ENCODE data around the gene IMPA2.

The IMPA2 gene

DNA sequence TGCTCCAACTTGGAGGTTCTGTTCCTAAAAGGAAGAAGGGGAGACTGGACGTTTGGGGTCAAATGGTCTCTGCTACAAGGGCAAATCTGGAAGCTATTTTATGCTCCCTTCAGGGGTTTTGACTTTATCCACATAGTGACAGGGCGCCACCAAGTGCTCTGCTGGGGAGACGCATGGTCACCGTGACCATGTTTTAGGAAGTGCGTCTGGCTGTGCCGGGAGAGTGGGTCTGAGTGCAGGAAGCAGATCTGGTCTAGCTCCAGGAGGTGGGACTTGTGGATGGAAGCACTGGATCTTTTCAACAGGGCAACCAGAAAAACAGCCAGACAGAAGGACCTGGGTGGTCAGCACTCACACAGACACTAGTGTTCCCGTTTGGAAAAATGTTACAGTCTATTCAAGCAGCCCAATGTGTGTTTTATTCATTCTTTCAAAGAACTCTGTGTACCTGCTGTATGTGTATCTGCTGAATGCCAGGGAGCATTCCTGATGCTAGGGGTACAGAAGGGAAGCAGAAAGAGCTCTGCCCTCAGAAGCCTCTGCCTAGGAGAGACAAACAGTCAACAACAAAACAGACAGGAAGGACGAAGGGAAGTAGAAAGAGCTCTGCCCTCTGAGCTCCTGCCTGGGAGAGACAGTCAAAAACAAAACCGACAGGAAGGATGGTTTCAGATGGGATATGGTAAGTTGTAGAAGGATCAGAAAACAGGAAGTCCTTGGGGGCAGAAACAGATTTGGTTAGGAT is 14.3 kb downstream of the IMPA2 start:
- Histone ChIP-seq H3K4me3 (ENCODE audit: low read depth in 1 of 5, low read length in 5 of 5) (peak overlapping the region in 1 of 5 donors; percentile 7), H3K9ac (ENCODE audit: low read length in 5 of 5) (peak overlapping the region in 1 of 5 donors; percentile 6)

GRCh38 chr18:11996190-11996754 is 15.0 kb downstream of the IMPA2 start:
- Histone ChIP-seq H3K27me3 (ENCODE audit: control insufficient read depth in 5 of 5, insufficient read depth in 4 of 5, low read length in 5 of 5) (no peaks in the 10 kb centered on the region), H3K9ac (ENCODE audit: low read length in 5 of 5) (no peak overlapping the region), H3K9me3 (ENCODE audit: control insufficient read depth in 5 of 5, low read length in 5 of 5) (no peaks in the 10 kb centered on the region), H3K27ac (ENCODE audit: low read depth, low read length) (no peak overlapping the region), H3K4me3 (ENCODE audit: low read depth in 1 of 5, low read length in 5 of 5) (no peak overlapping the region), H3K4me1 (ENCODE audit: control insufficient read depth in 5 of 5, insufficient read depth in 5 of 5, low read length in 5 of 5) (peaks cover 3 to 46% (median 30%) of the 10 kb centered on the region in 5 donors), H3K36me3 (ENCODE audit: control insufficient read depth in 5 of 5, insufficient read depth in 5 of 5, low read length in 5 of 5) (peaks cover 2 to 10% (median 4%) of the 10 kb centered on the region in 5 donors)

More for the DNA sequence above, 14.3 kb downstream of the IMPA2 start:
- Histone ChIP-seq H3K27me3 (ENCODE audit: control insufficient read depth in 5 of 5, insufficient read depth in 4 of 5, low read length in 5 of 5) (no peaks in the 10 kb centered on the region), H3K36me3 (ENCODE audit: control insufficient read depth in 5 of 5, insufficient read depth in 5 of 5, low read length in 5 of 5) (peaks cover 0 to 8% (median 3%) of the 10 kb centered on the region in 5 donors), H3K4me1 (ENCODE audit: control insufficient read depth in 5 of 5, insufficient read depth in 5 of 5, low read length in 5 of 5) (peaks cover 3 to 48% (median 30%) of the 10 kb centered on the region in 5 donors), H3K27ac (ENCODE audit: low read depth, low read length) (no peak overlapping the region), H3K9me3 (ENCODE audit: control insufficient read depth in 5 of 5, low read length in 5 of 5) (no peaks in the 10 kb centered on the region)

DNA sequence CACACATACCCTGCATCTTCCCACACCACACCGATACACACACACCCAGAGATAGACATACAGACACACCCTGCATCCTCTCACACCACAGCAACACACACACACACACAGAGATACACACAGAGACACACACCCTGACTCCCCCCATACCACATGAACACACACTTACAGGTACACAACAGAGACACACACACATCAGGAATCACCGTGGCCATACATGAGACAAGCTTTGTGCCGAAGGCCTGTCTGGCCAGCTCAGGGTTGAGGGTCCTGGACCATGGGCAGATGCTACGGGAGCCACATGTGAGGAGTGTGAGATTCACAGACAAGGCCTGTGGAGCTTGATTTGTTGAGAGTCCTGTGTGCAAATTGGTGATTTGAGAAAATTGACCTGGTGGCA is 15.6 kb downstream of the IMPA2 start:
- no peaks in the 10 kb centered on the region for H3K27me3 ChIP-seq (ENCODE audit: control insufficient read depth in 5 of 5, insufficient read depth in 4 of 5, low read length in 5 of 5)

DNA sequence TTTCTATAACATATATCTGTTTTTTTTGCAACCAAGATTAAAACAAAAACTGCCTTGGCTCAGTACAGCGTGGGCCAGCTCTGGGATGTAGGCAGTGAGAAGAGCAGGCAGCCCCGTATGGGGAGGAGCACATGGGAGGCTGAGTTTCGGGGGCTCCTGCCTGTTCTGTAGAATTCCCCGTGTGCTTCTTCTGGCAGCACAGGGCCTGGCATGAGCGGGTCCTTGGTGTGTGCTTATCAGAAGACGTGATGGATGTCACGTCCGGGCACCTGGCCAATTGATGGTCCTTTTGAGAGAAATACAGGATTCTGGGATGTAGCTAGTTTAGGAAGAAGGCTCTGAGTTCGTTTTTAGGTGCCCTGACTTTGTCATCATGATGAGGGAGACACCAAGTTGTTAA is 16.2 kb downstream of the IMPA2 start:
- H3K4me1 ChIP-seq (ENCODE audit: control insufficient read depth in 5 of 5, insufficient read depth in 5 of 5, low read length in 5 of 5) = peaks cover 3 to 41% (median 30%) of the 10 kb centered on the region in 5 donors
- no peak overlapping the region for H3K27ac ChIP-seq (ENCODE audit: low read depth, low read length)
- H3K9ac ChIP-seq (ENCODE audit: low read length in 5 of 5) = no peak overlapping the region

More for the DNA sequence above, 15.6 kb downstream of the IMPA2 start:
- Histone ChIP-seq H3K27ac (ENCODE audit: low read depth, low read length) (no peak overlapping the region), H3K9ac (ENCODE audit: low read length in 5 of 5) (no peak overlapping the region), H3K4me1 (ENCODE audit: control insufficient read depth in 5 of 5, insufficient read depth in 5 of 5, low read length in 5 of 5) (peaks cover 3 to 46% (median 30%) of the 10 kb centered on the region in 5 donors), H3K4me3 (ENCODE audit: low read depth in 1 of 5, low read length in 5 of 5) (no peak overlapping the region), H3K9me3 (ENCODE audit: control insufficient read depth in 5 of 5, low read length in 5 of 5) (no peaks in the 10 kb centered on the region), H3K36me3 (ENCODE audit: control insufficient read depth in 5 of 5, insufficient read depth in 5 of 5, low read length in 5 of 5) (peaks cover 3 to 16% (median 7%) of the 10 kb centered on the region in 5 donors)

DNA sequence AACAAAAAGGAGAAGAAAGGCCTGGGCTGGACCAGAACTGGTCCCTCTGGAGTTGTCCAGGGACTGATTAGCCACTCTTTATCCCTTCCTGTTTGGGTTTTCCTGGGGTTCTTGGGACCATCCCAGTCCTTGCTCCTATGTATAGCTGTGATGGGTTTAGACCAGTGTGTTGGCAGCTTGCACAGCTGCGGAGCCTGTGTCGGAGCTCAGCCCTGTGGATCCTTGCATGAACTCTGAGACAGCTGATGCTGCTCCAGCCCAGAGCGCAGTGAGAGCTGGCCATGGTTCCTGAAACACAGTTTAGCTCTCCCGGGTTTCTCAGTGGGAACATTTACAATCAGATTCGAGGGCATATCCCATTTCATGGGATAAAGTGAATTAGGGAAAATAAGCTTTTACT is 16.9 kb downstream of the IMPA2 start:
- no peaks in the 10 kb centered on the region for H3K9me3 ChIP-seq (ENCODE audit: control insufficient read depth in 5 of 5, low read length in 5 of 5)
- peaks cover 3 to 18% (median 7%) of the 10 kb centered on the region in 5 donors for H3K36me3 ChIP-seq (ENCODE audit: control insufficient read depth in 5 of 5, insufficient read depth in 5 of 5, low read length in 5 of 5)
- H3K4me1 ChIP-seq (ENCODE audit: control insufficient read depth in 5 of 5, insufficient read depth in 5 of 5, low read length in 5 of 5) = peaks cover 3 to 40% (median 30%) of the 10 kb centered on the region in 5 donors
- no peaks in the 10 kb centered on the region for H3K27me3 ChIP-seq (ENCODE audit: control insufficient read depth in 5 of 5, insufficient read depth in 4 of 5, low read length in 5 of 5)
- no peak overlapping the region for H3K4me3 ChIP-seq (ENCODE audit: low read depth in 1 of 5, low read length in 5 of 5)
- H3K9ac ChIP-seq (ENCODE audit: low read length in 5 of 5) = no peak overlapping the region
- no peak overlapping the region for H3K27ac ChIP-seq (ENCODE audit: low read depth, low read length)

More for the DNA sequence above, 16.2 kb downstream of the IMPA2 start:
- Histone ChIP-seq H3K9me3 (ENCODE audit: control insufficient read depth in 5 of 5, low read length in 5 of 5) (no peaks in the 10 kb centered on the region), H3K4me3 (ENCODE audit: low read depth in 1 of 5, low read length in 5 of 5) (no peak overlapping the region), H3K36me3 (ENCODE audit: control insufficient read depth in 5 of 5, insufficient read depth in 5 of 5, low read length in 5 of 5) (peaks cover 3 to 18% (median 7%) of the 10 kb centered on the region in 5 donors), H3K27me3 (ENCODE audit: control insufficient read depth in 5 of 5, insufficient read depth in 4 of 5, low read length in 5 of 5) (no peaks in the 10 kb centered on the region)

DNA sequence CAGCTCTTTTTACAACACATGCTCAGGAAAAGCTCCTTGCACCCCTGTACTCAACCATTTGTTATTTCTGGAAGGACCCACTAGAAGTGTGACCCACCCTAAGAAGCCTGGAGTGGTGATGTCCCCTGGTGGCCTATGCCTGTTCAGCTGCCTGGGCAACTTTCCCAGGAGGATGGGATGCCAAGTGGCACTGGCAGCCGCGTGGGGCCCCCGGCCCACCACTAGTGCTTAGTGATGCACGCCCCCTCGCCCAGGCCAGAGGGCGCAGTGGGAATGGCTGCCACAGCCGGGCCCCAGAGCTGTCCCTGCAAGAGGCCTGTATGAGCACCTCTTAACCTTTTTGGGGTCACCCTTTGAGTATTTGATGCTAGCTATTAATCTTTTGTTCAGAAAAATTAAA is 18.1 kb downstream of the IMPA2 start:
- H3K4me1 ChIP-seq (ENCODE audit: control insufficient read depth in 5 of 5, insufficient read depth in 5 of 5, low read length in 5 of 5) = peaks cover 3 to 28% (median 27%) of the 10 kb centered on the region in 5 donors
- peaks cover 3 to 19% (median 7%) of the 10 kb centered on the region in 5 donors for H3K36me3 ChIP-seq (ENCODE audit: control insufficient read depth in 5 of 5, insufficient read depth in 5 of 5, low read length in 5 of 5)
- no peaks in the 10 kb centered on the region for H3K9me3 ChIP-seq (ENCODE audit: control insufficient read depth in 5 of 5, low read length in 5 of 5)
- H3K27ac ChIP-seq (ENCODE audit: low read depth, low read length) = no peak overlapping the region
- no peak overlapping the region for H3K9ac ChIP-seq (ENCODE audit: low read length in 5 of 5)
- no peaks in the 10 kb centered on the region for H3K27me3 ChIP-seq (ENCODE audit: control insufficient read depth in 5 of 5, insufficient read depth in 4 of 5, low read length in 5 of 5)
- H3K4me3 ChIP-seq (ENCODE audit: low read depth in 1 of 5, low read length in 5 of 5) = no peak overlapping the region

- Histone ChIP-seq H3K27me3 (ENCODE audit: control insufficient read depth in 5 of 5, insufficient read depth in 4 of 5, low read length in 5 of 5) (no peaks in the 10 kb centered on the region), H3K9ac (ENCODE audit: low read length in 5 of 5) (no peak overlapping the region), H3K27ac (ENCODE audit: low read depth, low read length) (no peak overlapping the region), H3K9me3 (ENCODE audit: control insufficient read depth in 5 of 5, low read length in 5 of 5) (no peaks in the 10 kb centered on the region), H3K4me3 (ENCODE audit: low read depth in 1 of 5, low read length in 5 of 5) (no peak overlapping the region), H3K36me3 (ENCODE audit: control insufficient read depth in 5 of 5, insufficient read depth in 5 of 5, low read length in 5 of 5) (peaks cover 3 to 24% (median 12%) of the 10 kb centered on the region in 5 donors), H3K4me1 (ENCODE audit: control insufficient read depth in 5 of 5, insufficient read depth in 5 of 5, low read length in 5 of 5) (peaks cover 3 to 21% (median 20%) of the 10 kb centered on the region in 5 donors)
These were observed 18.9 kb downstream of the IMPA2 start for GRCh38 chr18:12000072-12000659.

DNA sequence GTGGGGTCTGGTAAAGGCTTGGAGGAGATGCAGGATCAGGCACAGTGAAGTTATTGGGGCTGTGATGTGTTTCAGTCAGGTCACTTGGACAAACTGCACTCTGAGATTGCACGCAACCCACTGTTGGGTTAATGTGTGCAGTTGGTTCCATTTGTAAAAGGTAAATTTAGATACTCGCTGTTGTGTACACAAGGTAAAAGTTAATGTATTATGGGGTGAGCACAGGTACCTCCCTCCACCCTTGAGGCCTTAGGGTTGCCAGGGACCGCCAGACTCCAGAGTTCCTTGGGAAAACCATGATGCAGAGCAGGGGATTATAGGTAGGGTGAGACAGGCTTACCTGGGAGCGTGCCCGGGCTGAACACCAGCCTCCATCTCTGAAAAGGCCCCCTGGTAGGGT is 20.1 kb downstream of the IMPA2 start:
- Histone ChIP-seq H3K9ac (ENCODE audit: low read length in 5 of 5) (no peak overlapping the region), H3K4me1 (ENCODE audit: control insufficient read depth in 5 of 5, insufficient read depth in 5 of 5, low read length in 5 of 5) (peaks cover 0 to 16% (median 8%) of the 10 kb centered on the region in 5 donors), H3K27ac (ENCODE audit: low read depth, low read length) (no peak overlapping the region), H3K9me3 (ENCODE audit: control insufficient read depth in 5 of 5, low read length in 5 of 5) (no peaks in the 10 kb centered on the region), H3K27me3 (ENCODE audit: control insufficient read depth in 5 of 5, insufficient read depth in 4 of 5, low read length in 5 of 5) (no peaks in the 10 kb centered on the region), H3K4me3 (ENCODE audit: low read depth in 1 of 5, low read length in 5 of 5) (no peak overlapping the region), H3K36me3 (ENCODE audit: control insufficient read depth in 5 of 5, insufficient read depth in 5 of 5, low read length in 5 of 5) (peaks cover 3 to 32% (median 23%) of the 10 kb centered on the region in 5 donors)

DNA sequence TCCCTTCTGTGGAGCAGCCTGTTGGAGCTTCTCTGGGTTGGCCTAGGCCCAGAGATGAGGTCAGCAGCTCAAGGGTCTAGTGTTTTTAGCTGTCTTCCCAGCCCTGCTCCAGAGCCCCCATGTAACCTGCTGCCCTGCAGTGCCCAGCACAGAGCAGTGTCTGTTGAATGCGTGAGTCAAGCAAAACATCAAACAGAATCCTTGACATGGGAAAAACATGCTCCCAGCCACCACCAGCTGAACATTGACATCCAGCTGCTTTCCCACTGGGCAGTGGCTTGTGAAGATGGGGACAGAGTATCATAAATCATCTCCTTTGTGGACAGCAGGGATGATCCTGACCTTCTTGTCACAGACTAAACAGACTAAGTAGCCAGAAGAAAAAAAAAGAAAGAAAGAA is 22.6 kb downstream of the IMPA2 start:
- Histone ChIP-seq H3K4me3 (ENCODE audit: low read depth in 1 of 5, low read length in 5 of 5) (no peak overlapping the region), H3K27ac (ENCODE audit: low read depth, low read length) (no peak overlapping the region), H3K9me3 (ENCODE audit: control insufficient read depth in 5 of 5, low read length in 5 of 5) (no peaks in the 10 kb centered on the region), H3K9ac (ENCODE audit: low read length in 5 of 5) (no peak overlapping the region), H3K4me1 (ENCODE audit: control insufficient read depth in 5 of 5, insufficient read depth in 5 of 5, low read length in 5 of 5) (peaks cover 0 to 8% (median 0%) of the 10 kb centered on the region in 5 donors), H3K36me3 (ENCODE audit: control insufficient read depth in 5 of 5, insufficient read depth in 5 of 5, low read length in 5 of 5) (peaks cover 3 to 48% (median 31%) of the 10 kb centered on the region in 5 donors), H3K27me3 (ENCODE audit: control insufficient read depth in 5 of 5, insufficient read depth in 4 of 5, low read length in 5 of 5) (no peaks in the 10 kb centered on the region)

Data from subcutaneous abdominal adipose tissue (tissue), 5 donors.